HuH-7 (cell line): ENCODE data around the gene MYDGF.

Source experiments
- DNase-seq: peaks from one replicate; pipeline ENCODE4 v3.0.0; 2011; ENCODE audit warnings: low spot score

The MYDGF gene

GRCh38 chr19:4673726-4674125 is 3.6 kb upstream of the MYDGF start:
- DNase-seq, result no peak

- no peak for DNase-seq
These were observed 3.1 kb upstream of the MYDGF start for GRCh38 chr19:4673216-4673615.

GRCh38 chr19:4671185-4671851 is 1.2 kb upstream of the MYDGF start:
- no peak for DNase-seq

GRCh38 chr19:4664642-4665041 is 5.5 kb downstream of the MYDGF start:
- no peak for DNase-seq

GRCh38 chr19:4662812-4663211 is 7.3 kb downstream of the MYDGF start:
- DNase-seq, result no peak

- DNase-seq, result no peak
These were observed 8.0 kb downstream of the MYDGF start for GRCh38 chr19:4662020-4662695.

- DNase-seq, result no peak
These were observed 9.1 kb downstream of the MYDGF start for GRCh38 chr19:4660993-4661392.

- peak; percentile 79 for DNase-seq
These were observed 9.9 kb downstream of the MYDGF start for GRCh38 chr19:4660181-4660791.

- DNase-seq, result no peak
These were observed 12.3 kb downstream of the MYDGF start for GRCh38 chr19:4657835-4658234.

- no peak for DNase-seq
These were observed 12.9 kb downstream of the MYDGF start for GRCh38 chr19:4657262-4657661.

- no peak for DNase-seq
These were observed 14.0 kb downstream of the MYDGF start for GRCh38 chr19:4656102-4656501.

GRCh38 chr19:4654437-4655361 is 15.4 kb downstream of the MYDGF start:
- DNase-seq, result no peak

- DNase-seq, result no peak
These were observed 16.2 kb downstream of the MYDGF start for GRCh38 chr19:4653793-4654436.

GRCh38 chr19:4652075-4652474 is 18.1 kb downstream of the MYDGF start:
- DNase-seq, result no peak

GRCh38 chr19:4650159-4650558 is 20.0 kb downstream of the MYDGF start:
- no peak for DNase-seq

- no peak for DNase-seq
These were observed 20.6 kb downstream of the MYDGF start for GRCh38 chr19:4649392-4650047.

GRCh38 chr19:4647676-4648644 is 22.2 kb downstream of the MYDGF start:
- DNase-seq, result no peak

GRCh38 chr19:4645718-4646117 is 24.4 kb downstream of the MYDGF start:
- DNase-seq, result no peak

GRCh38 chr19:4642625-4643024 is 27.5 kb downstream of the MYDGF start:
- no peak for DNase-seq

GRCh38 chr19:4641132-4641531 is 29.0 kb downstream of the MYDGF start:
- no peak for DNase-seq
